CMK (cell line): ENCODE data around the gene RTKN2.
A peak's percentile ranks its signal among the peaks of the same experiment; 100 is the strongest.
"Not testable (repeated sequence)": the region's sequence is repeated elsewhere in the genome, so short reads cannot be mapped to it uniquely, and the experiment has no call there.

Experiments
- DNase-seq: peaks from one replicate; pipeline ENCODE4 v3.0.0-alpha.2; 2010; ENCODE audit warnings: low read depth

Gene RTKN2, protein sequence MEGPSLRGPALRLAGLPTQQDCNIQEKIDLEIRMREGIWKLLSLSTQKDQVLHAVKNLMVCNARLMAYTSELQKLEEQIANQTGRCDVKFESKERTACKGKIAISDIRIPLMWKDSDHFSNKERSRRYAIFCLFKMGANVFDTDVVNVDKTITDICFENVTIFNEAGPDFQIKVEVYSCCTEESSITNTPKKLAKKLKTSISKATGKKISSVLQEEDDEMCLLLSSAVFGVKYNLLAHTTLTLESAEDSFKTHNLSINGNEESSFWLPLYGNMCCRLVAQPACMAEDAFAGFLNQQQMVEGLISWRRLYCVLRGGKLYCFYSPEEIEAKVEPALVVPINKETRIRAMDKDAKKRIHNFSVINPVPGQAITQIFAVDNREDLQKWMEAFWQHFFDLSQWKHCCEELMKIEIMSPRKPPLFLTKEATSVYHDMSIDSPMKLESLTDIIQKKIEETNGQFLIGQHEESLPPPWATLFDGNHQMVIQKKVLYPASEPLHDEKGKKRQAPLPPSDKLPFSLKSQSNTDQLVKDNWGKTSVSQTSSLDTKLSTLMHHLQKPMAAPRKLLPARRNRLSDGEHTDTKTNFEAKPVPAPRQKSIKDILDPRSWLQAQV

GRCh38 chr10:62268399-62269114, at the start of gene RTKN2:
Gene RTKN2, minus strand, starts transcription at chr10:62268844. Its CDS starts 234 bp downstream, at chr10:62268610.
- DNase-seq, result peak; percentile 32

GRCh38 chr10:62317257-62317656, 48.6 kb upstream of the RTKN2 start:
- no peak for DNase-seq

- no peak for DNase-seq
Observed at GRCh38 chr10:62309254-62309653, 40.6 kb upstream of the RTKN2 start.

GRCh38 chr10:62308101-62308500, 39.5 kb upstream of the RTKN2 start:
- no peak for DNase-seq

GRCh38 chr10:62307635-62308034, 39.0 kb upstream of the RTKN2 start:
- no peak for DNase-seq

GRCh38 chr10:62306663-62307062, 38.0 kb upstream of the RTKN2 start:
- DNase-seq, result no peak

- DNase-seq, result no peak
Observed at GRCh38 chr10:62305813-62306212, 37.2 kb upstream of the RTKN2 start.

- DNase-seq, result no peak
Observed at GRCh38 chr10:62303922-62304321, 35.3 kb upstream of the RTKN2 start.

GRCh38 chr10:62302760-62303159, 34.1 kb upstream of the RTKN2 start:
- no peak for DNase-seq

DNA sequence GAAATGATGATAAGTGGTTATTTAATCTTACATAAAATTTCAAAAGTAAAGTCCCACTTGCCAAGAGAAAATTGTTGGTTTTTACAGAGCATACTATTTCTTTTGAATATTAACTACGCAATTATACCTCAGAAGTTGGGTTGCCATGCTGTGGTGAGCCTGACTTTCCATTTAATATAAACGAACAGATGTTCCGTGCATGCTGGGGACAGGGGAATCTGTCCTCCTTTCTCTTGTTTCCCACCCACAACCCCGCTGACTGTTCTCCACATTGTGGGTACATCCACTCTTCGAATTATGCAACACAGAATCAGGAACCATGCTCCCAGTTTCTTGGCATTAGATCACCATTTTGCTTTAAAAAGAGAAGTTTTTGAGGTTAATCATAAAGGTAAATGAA, 29.2 kb upstream of the RTKN2 start:
- no peak for DNase-seq

DNA sequence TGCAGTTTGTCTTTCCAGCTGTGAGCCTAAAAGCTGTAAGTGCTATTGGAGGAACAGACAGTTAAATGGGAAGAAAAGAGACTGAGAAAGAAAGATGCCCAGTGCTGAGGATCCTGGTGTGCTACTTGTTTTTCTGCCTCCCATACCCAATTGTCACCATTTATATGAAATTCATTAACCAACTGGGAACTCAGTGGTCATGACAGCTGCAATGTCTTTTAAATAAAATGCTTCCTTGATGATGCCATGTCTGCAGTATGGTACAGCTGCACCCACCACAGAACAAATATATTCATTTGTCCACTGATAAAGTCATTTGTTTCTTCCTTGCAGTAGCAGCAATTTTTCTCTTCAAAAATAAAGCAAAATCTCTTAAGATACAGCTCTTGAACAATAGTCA, 15.6 kb upstream of the RTKN2 start:
- DNase-seq, result no peak

DNA sequence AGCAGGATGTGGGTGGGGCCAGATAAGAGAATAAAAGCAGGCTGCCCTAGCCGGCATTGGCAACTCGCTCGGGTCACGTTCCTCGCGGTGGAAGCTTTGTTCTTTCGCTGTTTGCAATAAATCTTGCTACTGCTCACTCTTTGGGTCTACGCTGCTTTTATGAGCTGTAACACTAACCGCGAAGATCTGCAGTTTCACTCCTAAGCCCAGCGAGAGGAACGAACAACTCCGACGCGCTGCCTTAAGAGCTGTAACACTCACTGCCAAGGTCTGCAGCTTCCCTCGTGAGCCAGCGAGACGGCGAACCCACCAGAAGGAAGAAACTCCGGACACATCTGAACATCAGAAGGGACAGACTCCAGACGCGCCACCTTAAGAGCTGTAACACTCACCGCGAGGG, 12.7 kb upstream of the RTKN2 start:
- not testable (repeated sequence) for DNase-seq

GRCh38 chr10:62280392-62280791, 11.7 kb upstream of the RTKN2 start:
- DNase-seq, result not testable (repeated sequence)

DNA sequence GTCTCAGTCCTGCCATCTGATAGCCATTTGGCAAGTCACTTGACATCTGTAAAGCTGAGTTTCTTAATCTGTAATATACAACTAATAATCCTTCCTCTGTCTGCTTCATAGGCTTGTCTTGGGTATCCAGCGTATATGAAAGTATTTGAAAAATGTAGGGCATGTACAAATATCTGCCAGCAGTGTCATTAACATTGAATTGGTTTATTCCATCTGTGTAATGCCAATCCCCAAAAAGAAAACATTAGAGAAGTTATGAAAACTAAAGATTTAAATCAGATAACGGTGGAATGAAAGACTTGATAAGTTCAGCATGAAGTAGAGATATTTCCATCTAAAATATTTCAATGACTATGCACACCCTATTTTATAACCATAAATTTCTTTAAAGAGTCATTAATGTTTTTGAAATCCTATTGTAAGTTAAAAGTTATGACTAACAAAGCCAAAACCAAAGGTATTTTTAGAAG, 9.8 kb upstream of the RTKN2 start:
- DNase-seq, result no peak

- no peak for DNase-seq
Observed at GRCh38 chr10:62277971-62278370, 9.3 kb upstream of the RTKN2 start.

DNA sequence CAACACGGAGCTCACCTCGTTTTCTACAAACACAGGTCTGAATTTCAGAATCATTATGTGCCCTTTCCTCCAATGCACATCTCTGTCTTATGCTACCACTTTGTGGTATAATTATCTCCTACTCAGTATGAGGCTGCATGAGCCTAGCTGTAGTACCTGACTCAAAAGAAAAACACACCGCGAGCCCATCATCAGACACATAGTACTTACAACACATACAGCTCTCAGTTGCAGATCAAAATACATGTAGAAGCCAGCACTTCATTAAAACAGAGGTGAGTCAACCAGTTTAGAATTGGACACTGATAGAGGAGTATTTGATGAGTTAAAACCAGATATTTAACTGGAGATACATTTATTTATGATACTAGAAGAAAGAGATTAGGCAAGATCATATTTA, 1.4 kb upstream of the RTKN2 start:
- DNase-seq, result no peak

DNA sequence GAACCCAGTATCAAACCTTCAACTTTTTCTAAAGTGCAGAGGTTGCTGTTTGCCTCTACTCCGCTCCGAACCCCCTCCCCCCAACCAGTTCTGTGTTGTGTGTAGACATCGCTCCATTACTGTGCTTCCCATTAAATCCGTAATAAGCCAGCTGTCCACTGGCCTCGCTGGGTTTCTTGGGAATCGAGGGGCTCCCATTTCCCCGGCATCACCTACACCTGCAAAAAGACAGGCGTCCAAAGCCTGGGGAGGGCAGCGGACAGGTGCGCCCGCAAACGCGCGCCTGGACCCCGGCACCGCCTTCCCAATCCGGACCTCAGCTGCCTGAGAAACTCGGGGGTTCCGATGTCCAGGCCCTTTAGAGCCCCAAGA, 631 bp downstream of the RTKN2 start:
- no peak for DNase-seq

DNA sequence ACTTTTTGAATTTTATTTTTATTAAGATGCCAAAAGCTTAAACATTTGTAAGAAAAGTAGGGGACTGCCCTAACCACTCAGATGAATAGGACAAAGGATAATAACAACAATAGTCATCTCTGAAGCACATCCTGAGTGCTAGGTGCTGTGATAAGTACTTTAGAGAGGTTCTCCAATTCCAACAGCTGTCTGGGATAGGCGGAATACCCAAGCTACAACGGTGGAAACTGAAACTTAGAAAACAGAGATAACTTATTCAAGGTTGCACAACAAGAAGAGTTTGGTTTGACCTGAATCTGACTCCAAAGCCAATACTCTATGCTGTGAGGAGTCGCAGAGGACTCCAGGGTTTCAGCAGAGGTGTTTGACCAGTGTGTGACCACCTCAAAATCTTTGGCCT, 2.0 kb downstream of the RTKN2 start:
- no peak for DNase-seq

- no peak for DNase-seq
Observed at GRCh38 chr10:62266147-62266546, 2.5 kb downstream of the RTKN2 start.

- no peak for DNase-seq
Observed at GRCh38 chr10:62264702-62265436, 3.8 kb downstream of the RTKN2 start.

GRCh38 chr10:62264126-62264525, 4.5 kb downstream of the RTKN2 start:
- DNase-seq, result no peak

GRCh38 chr10:62261666-62262065, 7.0 kb downstream of the RTKN2 start:
- no peak for DNase-seq
